Measurements from ENCODE around the gene GAB1. TPM values are rescaled to one million over a fixed set of nuclear protein-coding genes. Genes with fewer than 3 reads are reported as not detected.

GAB1 gene
- total RNA-seq, 1 donor from 2014 or later: 29.7 TPM

- H3K27me3 Mint-ChIP-seq (ENCODE audit: unreplicated experiment): peaks cover 2% of the 10 kb centered on the region
- H3K36me3 Mint-ChIP-seq (ENCODE audit: unreplicated experiment): peaks cover 4% of the 10 kb centered on the region
- peaks cover 17% of the 10 kb centered on the region for H3K4me1 Mint-ChIP-seq (ENCODE audit: low read depth, unreplicated experiment)
- no peak overlapping the region for H3K4me3 Mint-ChIP-seq (ENCODE audit: unreplicated experiment)
- H3K27ac Mint-ChIP-seq (ENCODE audit: unreplicated experiment): no peak overlapping the region
- TF ChIP-seq CTCF (IDR thresholded peaks at IDR 0.05; ENCODE audit: partially characterized antibody, unreplicated experiment): no peak
- no peaks in the 10 kb centered on the region for H3K9me3 Mint-ChIP-seq (ENCODE audit: unreplicated experiment)
- DNase-seq: no peak
Observed at GRCh38 chr4:143360838-143361625, 24.4 kb downstream of the GAB1 start.

- Mint-ChIP-seq H3K9me3 (ENCODE audit: unreplicated experiment) (no peaks in the 10 kb centered on the region), H3K27me3 (ENCODE audit: unreplicated experiment) (peaks cover 2% of the 10 kb centered on the region), H3K4me1 (ENCODE audit: low read depth, unreplicated experiment) (peaks cover 17% of the 10 kb centered on the region), H3K4me3 (ENCODE audit: unreplicated experiment) (no peak overlapping the region), H3K36me3 (ENCODE audit: unreplicated experiment) (peaks cover 4% of the 10 kb centered on the region), H3K27ac (ENCODE audit: unreplicated experiment) (no peak overlapping the region)
- TF ChIP-seq CTCF (IDR thresholded peaks at IDR 0.05; ENCODE audit: partially characterized antibody, unreplicated experiment): no peak
- DNase-seq: no peak
Observed at GRCh38 chr4:143362349-143363046, 25.8 kb downstream of the GAB1 start.

- no peak for TF ChIP-seq CTCF (IDR thresholded peaks at IDR 0.05; ENCODE audit: partially characterized antibody, unreplicated experiment)
- H3K4me3 Mint-ChIP-seq (ENCODE audit: unreplicated experiment): no peak overlapping the region
Observed at GRCh38 chr4:143363332-143363731, 26.7 kb downstream of the GAB1 start.

GRCh38 chr4:143364063-143364462 is 27.4 kb downstream of the GAB1 start:
- H3K27me3 Mint-ChIP-seq (ENCODE audit: unreplicated experiment): peaks cover 2% of the 10 kb centered on the region
- H3K4me3 Mint-ChIP-seq (ENCODE audit: unreplicated experiment): no peak overlapping the region
- DNase-seq: no peak
- no peak overlapping the region for H3K27ac Mint-ChIP-seq (ENCODE audit: unreplicated experiment)
- H3K9me3 Mint-ChIP-seq (ENCODE audit: unreplicated experiment): no peaks in the 10 kb centered on the region
- peaks cover 14% of the 10 kb centered on the region for H3K4me1 Mint-ChIP-seq (ENCODE audit: low read depth, unreplicated experiment)
- TF ChIP-seq CTCF (IDR thresholded peaks at IDR 0.05; ENCODE audit: partially characterized antibody, unreplicated experiment): no peak
- peaks cover 4% of the 10 kb centered on the region for H3K36me3 Mint-ChIP-seq (ENCODE audit: unreplicated experiment)

More at GRCh38 chr4:143363332-143363731, 26.7 kb downstream of the GAB1 start:
- H3K27ac Mint-ChIP-seq (ENCODE audit: unreplicated experiment): no peak overlapping the region
- peaks cover 4% of the 10 kb centered on the region for H3K36me3 Mint-ChIP-seq (ENCODE audit: unreplicated experiment)
- no peaks in the 10 kb centered on the region for H3K9me3 Mint-ChIP-seq (ENCODE audit: unreplicated experiment)
- peaks cover 17% of the 10 kb centered on the region for H3K4me1 Mint-ChIP-seq (ENCODE audit: low read depth, unreplicated experiment)
- peaks cover 2% of the 10 kb centered on the region for H3K27me3 Mint-ChIP-seq (ENCODE audit: unreplicated experiment)
- DNase-seq: no peak

GRCh38 chr4:143367863-143368262 is 31.2 kb downstream of the GAB1 start:
- H3K27ac Mint-ChIP-seq (ENCODE audit: unreplicated experiment): no peak overlapping the region
- peaks cover 2% of the 10 kb centered on the region for H3K27me3 Mint-ChIP-seq (ENCODE audit: unreplicated experiment)
- no peak for TF ChIP-seq CTCF (IDR thresholded peaks at IDR 0.05; ENCODE audit: partially characterized antibody, unreplicated experiment)
- H3K4me1 Mint-ChIP-seq (ENCODE audit: low read depth, unreplicated experiment): peaks cover 5% of the 10 kb centered on the region
- H3K36me3 Mint-ChIP-seq (ENCODE audit: unreplicated experiment): peaks cover 13% of the 10 kb centered on the region
- no peak overlapping the region for H3K4me3 Mint-ChIP-seq (ENCODE audit: unreplicated experiment)
- DNase-seq: no peak
- H3K9me3 Mint-ChIP-seq (ENCODE audit: unreplicated experiment): peaks cover under 1% of the 10 kb centered on the region

Data from glutamatergic neuron (in vitro differentiated cells).